Nucleus accumbens (tissue), 56 donors: ENCODE data around the gene ALDOB.

Source experiments
- DNase-seq, 56 donors: peaks; one replicate each; lab custom pipeline; 2025; lab: John Stamatoyannopoulos, UW

Gene ALDOB

GRCh38 chr9:101435601-101436079, at the start of gene ALDOB:
Gene ALDOB, minus strand, starts transcription at chr9:101435774. Its CDS starts 4,887 bp downstream, at chr9:101430887.
- DNase-seq = no peak

- no peak for DNase-seq
Measured at GRCh38 chr9:101484046-101484445, 48.5 kb upstream of the ALDOB start.

GRCh38 chr9:101481261-101481660, 45.7 kb upstream of the ALDOB start:
- no peak for DNase-seq

- DNase-seq = no peak
Measured at GRCh38 chr9:101480386-101480785, 44.8 kb upstream of the ALDOB start.

GRCh38 chr9:101479338-101480030, 43.9 kb upstream of the ALDOB start:
- no peak for DNase-seq

- DNase-seq = no peak
Measured at GRCh38 chr9:101478906-101479305, 43.3 kb upstream of the ALDOB start.

GRCh38 chr9:101478444-101478843, 42.9 kb upstream of the ALDOB start:
- no peak for DNase-seq

GRCh38 chr9:101477736-101478135, 42.2 kb upstream of the ALDOB start:
- DNase-seq = no peak

GRCh38 chr9:101477214-101477613, 41.6 kb upstream of the ALDOB start:
- no peak for DNase-seq

GRCh38 chr9:101476576-101477208, 41.1 kb upstream of the ALDOB start:
- no peak for DNase-seq

- DNase-seq = no peak
Measured at GRCh38 chr9:101472891-101473290, 37.3 kb upstream of the ALDOB start.

- no peak for DNase-seq
Measured at GRCh38 chr9:101470929-101471328, 35.4 kb upstream of the ALDOB start.

GRCh38 chr9:101470021-101470420, 34.4 kb upstream of the ALDOB start:
- no peak for DNase-seq

GRCh38 chr9:101469026-101469425, 33.5 kb upstream of the ALDOB start:
- no peak for DNase-seq

GRCh38 chr9:101468116-101468515, 32.5 kb upstream of the ALDOB start:
- peak in 38 of 56 donors; percentile 20 to 63 (median 39) for DNase-seq

GRCh38 chr9:101467690-101468089, 32.1 kb upstream of the ALDOB start:
- no peak for DNase-seq

- DNase-seq = no peak
Measured at GRCh38 chr9:101466863-101467262, 31.3 kb upstream of the ALDOB start.

GRCh38 chr9:101465326-101465915, 29.8 kb upstream of the ALDOB start:
- peak in 24 of 56 donors; percentile 6 to 46 (median 20) for DNase-seq

- no peak for DNase-seq
Measured at GRCh38 chr9:101463397-101463796, 27.8 kb upstream of the ALDOB start.

GRCh38 chr9:101462558-101462957, 27.0 kb upstream of the ALDOB start:
- DNase-seq = no peak

- no peak for DNase-seq
Measured at GRCh38 chr9:101460965-101461364, 25.4 kb upstream of the ALDOB start.
